ENCODE results near the gene SYS1. TPM values are rescaled to one million over a fixed set of nuclear protein-coding genes. Genes with fewer than 3 reads are reported as not detected.

Gene SYS1
- total RNA-seq, 1 experiment from 2014 or later = 45.5 TPM

DNA sequence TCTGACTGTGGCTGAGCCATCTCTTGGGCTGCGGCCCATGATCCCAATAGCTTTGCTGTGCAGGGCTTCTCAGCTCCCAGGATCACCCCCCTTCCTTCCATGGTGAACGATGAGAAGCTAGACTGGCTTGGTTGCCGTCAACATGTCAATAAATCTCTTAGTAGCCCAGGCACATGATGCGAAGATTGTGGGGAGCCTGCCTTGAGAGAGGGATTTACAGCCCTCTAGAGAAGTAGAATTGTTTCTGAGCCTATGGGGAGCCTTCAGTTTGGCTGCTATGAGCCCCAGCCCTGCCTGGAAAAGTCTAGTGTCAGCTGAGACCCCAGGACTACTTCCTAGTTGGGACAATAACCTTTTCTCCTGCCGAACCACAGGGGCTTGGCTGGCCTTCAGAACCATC lies 49.7 kb downstream of the SYS1 start:
- CTCF ChIA-PET = interaction anchor here (0.6 kb wide), 1 partner anchor 67 kb away, joined by 3 read pairs; no protein-coding TSS in a partner anchor
- no TSS peak for BruUV-seq (replicated peaks)
- H3K4me3 Mint-ChIP-seq (ENCODE audit: low read depth, unreplicated experiment) = no peak overlapping the region
- no peak overlapping the region for H3K27ac Mint-ChIP-seq (ENCODE audit: unreplicated experiment)
- DNase-seq = no peak
- no peaks in the 10 kb centered on the region for H3K9me3 Mint-ChIP-seq (ENCODE audit: low read depth, unreplicated experiment)
- H3K36me3 Mint-ChIP-seq (ENCODE audit: insufficient read depth, unreplicated experiment) = peaks cover 16% of the 10 kb centered on the region
- H3K4me1 Mint-ChIP-seq (ENCODE audit: low read depth, unreplicated experiment) = peaks cover 13% of the 10 kb centered on the region
- TF ChIP-seq, protein P1, sequence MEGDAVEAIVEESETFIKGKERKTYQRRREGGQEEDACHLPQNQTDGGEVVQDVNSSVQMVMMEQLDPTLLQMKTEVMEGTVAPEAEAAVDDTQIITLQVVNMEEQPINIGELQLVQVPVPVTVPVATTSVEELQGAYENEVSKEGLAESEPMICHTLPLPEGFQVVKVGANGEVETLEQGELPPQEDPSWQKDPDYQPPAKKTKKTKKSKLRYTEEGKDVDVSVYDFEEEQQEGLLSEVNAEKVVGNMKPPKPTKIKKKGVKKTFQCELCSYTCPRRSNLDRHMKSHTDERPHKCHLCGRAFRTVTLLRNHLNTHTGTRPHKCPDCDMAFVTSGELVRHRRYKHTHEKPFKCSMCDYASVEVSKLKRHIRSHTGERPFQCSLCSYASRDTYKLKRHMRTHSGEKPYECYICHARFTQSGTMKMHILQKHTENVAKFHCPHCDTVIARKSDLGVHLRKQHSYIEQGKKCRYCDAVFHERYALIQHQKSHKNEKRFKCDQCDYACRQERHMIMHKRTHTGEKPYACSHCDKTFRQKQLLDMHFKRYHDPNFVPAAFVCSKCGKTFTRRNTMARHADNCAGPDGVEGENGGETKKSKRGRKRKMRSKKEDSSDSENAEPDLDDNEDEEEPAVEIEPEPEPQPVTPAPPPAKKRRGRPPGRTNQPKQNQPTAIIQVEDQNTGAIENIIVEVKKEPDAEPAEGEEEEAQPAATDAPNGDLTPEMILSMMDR (IDR thresholded peaks at IDR 0.05; ENCODE audit: unreplicated experiment) = no peak
- intact Hi-C loops (cut with micrococcal nuclease; ENCODE audit: unreplicated experiment) = no loop called here
- no peaks in the 10 kb centered on the region for H3K27me3 Mint-ChIP-seq (ENCODE audit: unreplicated experiment)

DNA sequence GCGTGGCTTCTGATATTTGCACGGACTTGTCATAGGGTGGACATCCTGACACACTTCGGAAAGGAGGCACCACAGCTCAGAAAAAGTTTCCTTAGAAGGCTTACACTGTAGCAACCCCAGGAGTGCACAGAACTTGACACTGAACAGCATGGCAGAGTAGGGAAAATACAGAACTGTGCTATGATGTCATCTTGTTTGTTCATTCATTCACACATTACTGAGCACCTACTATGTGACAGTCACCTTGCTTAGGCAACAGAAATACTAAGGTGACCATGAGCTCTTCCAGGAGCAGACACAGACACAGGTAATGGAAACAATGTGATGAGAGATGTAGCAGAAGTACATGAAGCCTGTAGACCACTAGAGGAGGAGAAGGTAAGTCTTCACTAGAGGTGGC lies 50.5 kb downstream of the SYS1 start:
- Mint-ChIP-seq H3K4me3 (ENCODE audit: low read depth, unreplicated experiment) (no peak overlapping the region), H3K4me1 (ENCODE audit: low read depth, unreplicated experiment) (peaks cover 16% of the 10 kb centered on the region), H3K36me3 (ENCODE audit: insufficient read depth, unreplicated experiment) (peaks cover 16% of the 10 kb centered on the region), H3K27ac (ENCODE audit: unreplicated experiment) (no peak overlapping the region), H3K9me3 (ENCODE audit: low read depth, unreplicated experiment) (no peaks in the 10 kb centered on the region), H3K27me3 (ENCODE audit: unreplicated experiment) (no peaks in the 10 kb centered on the region)
- intact Hi-C loops (cut with micrococcal nuclease; ENCODE audit: unreplicated experiment) = no loop called here
- DNase-seq = no peak
- CTCF ChIA-PET = interaction anchor here (0.9 kb wide), 1 partner anchor 39 kb away, joined by 3 read pairs; no protein-coding TSS in a partner anchor
- BruUV-seq (replicated peaks) = no TSS peak
- TF ChIP-seq, protein P1 (IDR thresholded peaks at IDR 0.05; ENCODE audit: unreplicated experiment) = no peak

GRCh38 chr20:45415822-45416637 lies 53.1 kb downstream of the SYS1 start, which contains the start of gene PIGT:
Gene PIGT (plus strand): TSS chr20:45416141. CDS start chr20:45416157, 16 bp downstream.
- peak; percentile 91 for DNase-seq
- no TSS peak for BruUV-seq (replicated peaks)

DNA sequence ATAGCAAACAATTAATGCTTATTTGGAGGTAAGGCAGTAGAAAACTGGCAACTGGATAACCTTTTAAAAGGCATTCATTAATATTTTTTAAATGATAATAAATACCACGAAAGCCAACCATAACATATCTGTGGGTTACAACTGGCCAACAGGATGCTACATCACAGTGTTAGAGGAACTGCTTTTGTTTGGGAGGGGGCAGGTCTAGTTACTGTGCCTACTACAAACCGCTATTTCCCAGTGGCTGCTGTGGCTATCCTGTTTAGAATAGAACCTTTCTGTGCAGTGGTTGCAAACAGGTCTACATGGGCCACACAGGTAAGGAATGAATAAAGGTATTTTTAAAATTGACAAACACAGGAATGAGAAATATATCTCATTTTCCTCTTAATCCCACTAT lies 54.0 kb downstream of the SYS1 start:
- H3K4me1 Mint-ChIP-seq (ENCODE audit: low read depth, unreplicated experiment) = peaks cover 23% of the 10 kb centered on the region
- intact Hi-C loops (cut with micrococcal nuclease; ENCODE audit: unreplicated experiment) = loop anchor here (2.0 kb wide), 1 partner anchor 54 kb away; the partner anchor contains the start of gene SYS1
- TF ChIP-seq, protein P1 (IDR thresholded peaks at IDR 0.05; ENCODE audit: unreplicated experiment) = no peak
- H3K27me3 Mint-ChIP-seq (ENCODE audit: unreplicated experiment) = no peaks in the 10 kb centered on the region
- H3K36me3 Mint-ChIP-seq (ENCODE audit: insufficient read depth, unreplicated experiment) = peaks cover 29% of the 10 kb centered on the region
- TSS peak; percentile 49 for BruUV-seq (replicated peaks)
- H3K4me3 Mint-ChIP-seq (ENCODE audit: low read depth, unreplicated experiment) = peak overlapping the region; percentile 92
- no peak for DNase-seq
- CTCF ChIA-PET = interaction anchor here (1.2 to 2.1 kb wide), 2 partner anchors 20 kb away, joined by 5 to 10 read pairs; no protein-coding TSS in a partner anchor
- H3K9me3 Mint-ChIP-seq (ENCODE audit: low read depth, unreplicated experiment) = no peaks in the 10 kb centered on the region
- peak overlapping the region; percentile 80 for H3K27ac Mint-ChIP-seq (ENCODE audit: unreplicated experiment)

More at GRCh38 chr20:45415822-45416637, 53.1 kb downstream of the SYS1 start, which contains the start of gene PIGT:
- H3K4me1 Mint-ChIP-seq (ENCODE audit: low read depth, unreplicated experiment) = peaks cover 24% of the 10 kb centered on the region
- intact Hi-C loops (cut with micrococcal nuclease; ENCODE audit: unreplicated experiment) = loop anchor here (2.0 kb wide), 1 partner anchor 53 kb away; the partner anchor contains the start of gene SYS1
- H3K27me3 Mint-ChIP-seq (ENCODE audit: unreplicated experiment) = no peaks in the 10 kb centered on the region
- peak within 1 kb of the TSS; percentile 80 for H3K27ac Mint-ChIP-seq (ENCODE audit: unreplicated experiment)
- H3K36me3 Mint-ChIP-seq (ENCODE audit: insufficient read depth, unreplicated experiment) = peaks cover 29% of the 10 kb centered on the region
- CTCF ChIA-PET = interaction anchor here (0.9 to 2.1 kb wide), 7 partner anchors 9 to 104 kb away, joined by 3 to 11 read pairs (median 8); partner anchors contain the start of gene SYS1
- TF ChIP-seq, protein P1 (IDR thresholded peaks at IDR 0.05; ENCODE audit: unreplicated experiment) = no peak
- peak within 1 kb of the TSS; percentile 92 for H3K4me3 Mint-ChIP-seq (ENCODE audit: low read depth, unreplicated experiment)
- H3K9me3 Mint-ChIP-seq (ENCODE audit: low read depth, unreplicated experiment) = no peaks in the 10 kb centered on the region

Other genes with a start within 250 kb of the SYS1 start
- not detected in 2 replicates for gene WFDC5, start 248.0 kb upstream of the SYS1 start, total RNA-seq (2022)
- not detected in 2 replicates for gene WFDC12, start 238.7 kb upstream of the SYS1 start, total RNA-seq (2022)
- gene PI3, start 188.3 kb upstream of the SYS1 start, total RNA-seq (2022) = 52.0 and 52.1 TPM in 2 replicates
- gene SEMG1, start 156.1 kb upstream of the SYS1 start, total RNA-seq (2022) = 0.21 TPM in 1 of 2 replicates, not detected in the other
- not detected in 2 replicates for gene SEMG2, start 141.8 kb upstream of the SYS1 start, total RNA-seq (2022)
- gene SLPI, start 108.6 kb upstream of the SYS1 start, total RNA-seq (2022) = 270 and 446 TPM in 2 replicates
- not detected in 2 replicates for gene RBPJL, start 56.3 kb upstream of the SYS1 start, total RNA-seq (2022)
- gene MATN4, start 54.9 kb upstream of the SYS1 start, total RNA-seq (2022) = 0.17 and 0.29 TPM in 2 replicates
- gene SDC4, start 14.7 kb upstream of the SYS1 start, total RNA-seq (2022) = 238 and 256 TPM in 2 replicates
- gene TP53TG5, start 15.2 kb downstream of the SYS1 start, total RNA-seq (2022) = 0.52 and 0.88 TPM in 2 replicates
- gene DBNDD2, start 45.1 kb downstream of the SYS1 start, total RNA-seq (2022) = 105 and 113 TPM in 2 replicates
- gene PIGT, start 53.0 kb downstream of the SYS1 start, total RNA-seq (2022) = 192 and 193 TPM in 2 replicates
- 295 TPM in 2 replicates for gene WFDC2, start 106.6 kb downstream of the SYS1 start, total RNA-seq (2022)
- gene SPINT3, start 152.5 kb downstream of the SYS1 start, total RNA-seq (2022) = not detected in 2 replicates
- gene WFDC6, start 176.3 kb downstream of the SYS1 start, total RNA-seq (2022) = not detected in 2 replicates
- not detected in 2 replicates for gene EPPIN, start 184.2 kb downstream of the SYS1 start, total RNA-seq (2022)
- gene WFDC8, start 216.1 kb downstream of the SYS1 start, total RNA-seq (2022) = not detected in 2 replicates